GM18873 (cell line): ENCODE data around the gene MYO5B.

ENCODE experiments used
- ATAC-seq: cut with Tn5 transposase; IDR thresholded peaks from one replicate; pipeline ENCODE4 v1.9.1; 2021; ENCODE audit warnings: mild to moderate bottlenecking, moderate library complexity, moderate number of reproducible peaks; ENCODE audit not compliant: unreplicated experiment, low FRiP score

Gene MYO5B

DNA sequence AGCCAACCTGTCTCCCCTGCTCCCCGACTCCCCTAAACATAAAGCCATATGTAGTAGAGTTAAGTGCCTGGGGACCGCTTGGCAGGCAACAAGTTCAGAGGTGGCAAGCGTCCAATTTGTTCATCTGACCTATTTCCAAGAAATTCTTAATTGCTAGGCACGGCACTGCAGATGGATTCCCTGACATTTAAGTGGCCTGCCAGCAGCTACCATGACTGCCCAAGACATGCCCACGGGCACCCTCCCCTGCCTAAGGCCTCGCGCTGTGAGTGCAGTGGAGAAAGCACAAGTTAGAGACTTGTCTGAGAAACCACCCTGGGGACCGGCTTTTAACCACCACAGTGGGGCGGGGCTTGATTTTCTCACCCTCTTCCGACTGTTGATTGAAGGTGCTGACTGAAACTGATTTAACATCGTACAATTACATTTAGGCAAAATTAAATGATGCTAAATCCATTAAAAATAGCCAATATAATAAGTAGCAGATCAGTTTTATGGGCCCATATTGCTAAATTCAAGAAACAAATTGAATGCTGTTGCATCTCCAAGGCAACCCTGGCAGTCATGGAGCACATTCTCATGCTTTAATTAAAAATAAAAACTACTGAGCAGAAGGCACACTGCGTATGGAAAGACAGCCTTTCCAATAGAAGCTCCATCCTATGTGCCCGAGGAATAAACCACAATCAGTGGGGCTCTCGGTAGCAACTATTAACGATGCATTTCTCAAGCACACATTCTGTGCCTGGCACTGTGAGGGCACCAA lies 218.0 kb downstream of the MYO5B start:
- no peak for ATAC-seq

- ATAC-seq = no peak
Observed at GRCh38 chr18:49976001-49976400, 218.9 kb downstream of the MYO5B start.

DNA sequence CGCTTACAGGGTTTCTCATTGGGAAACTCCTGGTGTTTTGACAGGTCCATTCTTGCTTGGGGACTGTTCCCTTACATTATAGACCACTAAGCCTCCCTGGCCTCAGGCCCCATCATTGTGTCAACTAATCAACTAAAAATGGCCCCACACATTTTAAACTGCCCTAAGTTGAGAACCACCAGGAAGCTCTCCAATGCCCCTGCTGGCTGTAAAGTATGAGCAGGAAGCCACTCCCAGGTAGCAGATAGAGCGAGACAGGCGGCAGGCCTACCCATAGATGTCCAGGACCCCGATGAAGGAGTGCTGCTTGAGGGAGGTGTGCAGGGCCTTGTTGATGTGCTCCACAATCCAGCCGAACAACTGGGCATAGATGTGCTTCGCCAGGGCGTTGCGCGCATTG lies 220.9 kb downstream of the MYO5B start:
- no peak for ATAC-seq

GRCh38 chr18:49973592-49973991 lies 221.4 kb downstream of the MYO5B start:
- no peak for ATAC-seq

DNA sequence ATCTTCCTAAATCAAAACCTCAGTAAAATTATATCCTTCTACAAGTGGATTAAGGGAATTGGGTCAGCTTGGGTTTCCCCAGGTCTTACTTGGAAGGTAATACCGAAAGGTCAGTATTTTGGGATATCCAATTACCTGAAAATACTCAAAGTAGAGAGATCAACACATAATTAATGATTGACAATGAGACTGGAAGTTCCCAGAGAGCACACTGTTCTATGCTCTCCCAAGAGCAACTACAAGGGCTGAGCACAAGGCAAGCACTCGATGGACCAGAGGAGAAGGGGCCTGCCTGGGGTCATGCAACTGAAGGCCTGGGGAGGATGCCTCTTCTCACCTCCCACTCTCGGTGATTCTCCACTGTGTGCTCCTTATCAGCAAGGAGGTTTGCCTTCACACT lies 222.4 kb downstream of the MYO5B start:
- ATAC-seq = no peak

GRCh38 chr18:49971462-49971861 lies 223.5 kb downstream of the MYO5B start:
- ATAC-seq = no peak

DNA sequence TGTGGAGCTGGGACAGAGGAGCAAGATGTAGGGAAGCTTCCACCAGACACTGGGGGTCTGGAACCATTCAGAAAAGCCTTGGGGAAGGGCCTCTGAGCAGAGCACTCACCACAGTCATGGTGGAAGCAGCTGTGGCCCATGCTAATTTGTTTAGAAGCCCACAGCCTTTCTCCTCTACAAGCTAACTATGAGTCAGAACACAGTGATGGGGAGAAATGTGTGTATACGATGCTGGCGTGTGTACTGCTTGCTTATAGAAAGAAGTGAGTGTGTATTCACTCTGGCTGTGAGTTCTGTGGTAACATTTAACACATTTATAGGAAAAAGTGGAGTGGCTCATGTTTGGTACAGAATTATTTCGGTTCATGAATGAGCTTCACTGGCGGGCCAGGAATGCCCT lies 224.6 kb downstream of the MYO5B start:
- peak; percentile 75 for ATAC-seq

DNA sequence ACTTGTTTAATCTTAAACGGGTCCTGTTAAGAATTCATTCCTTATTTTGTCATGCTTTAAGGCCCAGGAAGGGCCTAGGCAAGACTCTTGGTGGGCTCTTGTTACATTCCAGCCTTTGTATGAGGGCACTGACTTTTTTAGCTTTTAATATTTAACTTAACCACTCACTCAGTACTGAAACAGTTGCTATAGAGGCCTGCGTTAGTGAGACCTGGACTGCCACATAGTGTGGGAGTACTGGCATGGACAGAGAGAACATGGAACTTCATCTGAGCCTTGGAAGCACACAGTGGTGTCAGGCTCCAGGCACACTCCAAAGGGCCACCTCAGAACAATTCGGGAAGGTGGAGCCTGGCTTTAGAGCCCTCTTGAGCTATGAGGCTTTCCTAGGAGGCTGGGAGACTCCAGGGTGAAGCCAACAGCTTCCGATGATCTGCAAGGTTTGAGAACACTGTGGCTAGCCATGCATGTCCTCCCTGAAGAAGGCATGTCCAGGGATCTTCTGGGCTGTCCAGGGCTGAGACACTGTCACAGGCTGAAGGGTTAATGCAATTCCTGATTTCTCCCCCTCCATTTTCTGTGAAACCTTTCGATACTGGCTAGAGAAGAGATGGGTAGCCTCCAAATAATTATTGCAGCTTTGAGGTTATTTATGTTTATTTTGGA lies 226.2 kb downstream of the MYO5B start:
- ATAC-seq = no peak

- no peak for ATAC-seq
Observed at GRCh38 chr18:49967636-49968313, 227.2 kb downstream of the MYO5B start.

DNA sequence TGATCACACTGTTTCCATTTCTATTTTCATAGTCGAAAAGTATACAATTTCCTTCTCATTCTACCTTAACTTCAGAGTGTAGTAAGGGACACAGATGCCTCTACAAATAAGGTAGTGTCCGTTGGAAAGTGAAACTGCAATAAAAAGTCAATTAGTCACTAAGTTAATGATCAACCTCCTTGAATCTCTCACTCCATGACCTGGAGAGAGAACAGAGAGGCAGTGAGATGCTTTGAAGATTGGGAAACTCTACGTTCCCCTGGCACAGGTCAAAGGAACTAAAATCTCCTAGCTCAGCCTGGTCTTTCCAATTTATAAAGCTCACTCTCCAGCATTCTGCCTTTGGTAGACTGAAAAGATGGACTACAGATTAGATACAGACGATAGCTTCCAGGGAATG lies 227.8 kb downstream of the MYO5B start:
- peak; percentile 82 for ATAC-seq

DNA sequence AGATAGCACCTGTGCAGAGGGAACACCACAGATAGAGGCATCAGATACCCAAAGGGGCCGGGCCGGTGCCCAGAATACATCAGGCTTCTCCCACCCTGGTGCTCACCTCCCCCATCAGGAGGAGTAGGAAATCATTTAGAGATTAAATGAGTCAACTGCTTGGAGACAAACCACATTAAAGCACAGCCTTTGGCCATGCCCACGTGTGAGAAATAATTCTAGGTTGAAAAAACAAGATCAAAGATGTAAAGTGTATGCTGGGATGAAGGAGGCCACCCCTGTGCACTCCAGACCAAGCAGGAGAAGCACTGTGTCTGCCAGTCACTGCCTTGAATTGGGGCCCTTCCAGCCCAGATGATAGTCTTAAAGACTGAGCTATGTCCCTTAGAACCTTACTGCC lies 228.9 kb downstream of the MYO5B start:
- ATAC-seq = no peak

DNA sequence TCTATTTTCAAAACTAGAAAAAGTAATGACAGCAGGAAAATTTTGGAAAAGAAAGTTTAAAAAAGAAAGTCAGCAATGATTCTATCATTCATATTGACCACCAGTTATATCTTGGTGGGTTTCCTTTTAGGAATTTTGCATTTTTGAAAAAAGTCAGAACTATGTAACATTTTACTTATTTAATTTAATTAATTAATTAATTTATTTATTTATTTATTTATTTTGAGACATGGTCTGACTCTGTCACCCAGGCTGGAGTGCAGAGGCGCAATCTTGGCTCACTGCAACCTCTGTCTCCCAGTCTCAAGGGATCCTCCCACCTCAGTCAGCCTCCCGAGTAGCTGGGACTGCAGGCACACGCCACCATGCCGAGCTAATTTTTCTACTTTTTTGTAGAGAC lies 231.7 kb downstream of the MYO5B start:
- ATAC-seq = no peak

DNA sequence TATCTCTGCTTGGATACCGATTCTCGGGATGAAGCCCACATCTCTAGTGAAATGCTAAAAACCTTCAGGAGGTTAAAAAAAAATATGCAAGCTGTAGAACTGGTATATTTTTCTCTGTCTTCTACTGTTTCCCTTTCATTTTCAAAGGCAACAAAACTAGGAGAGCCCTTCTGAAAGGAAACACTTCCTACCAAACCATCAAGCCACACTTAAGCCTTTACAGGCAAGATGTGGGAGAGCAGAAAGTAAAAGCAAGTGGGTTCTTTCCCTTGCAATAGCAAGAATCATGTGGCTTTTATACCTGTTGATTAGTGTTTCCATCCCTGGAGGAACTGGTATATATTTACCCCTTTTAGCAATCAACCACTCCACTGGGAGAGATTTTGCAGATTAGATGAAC lies 233.7 kb downstream of the MYO5B start:
- no peak for ATAC-seq

DNA sequence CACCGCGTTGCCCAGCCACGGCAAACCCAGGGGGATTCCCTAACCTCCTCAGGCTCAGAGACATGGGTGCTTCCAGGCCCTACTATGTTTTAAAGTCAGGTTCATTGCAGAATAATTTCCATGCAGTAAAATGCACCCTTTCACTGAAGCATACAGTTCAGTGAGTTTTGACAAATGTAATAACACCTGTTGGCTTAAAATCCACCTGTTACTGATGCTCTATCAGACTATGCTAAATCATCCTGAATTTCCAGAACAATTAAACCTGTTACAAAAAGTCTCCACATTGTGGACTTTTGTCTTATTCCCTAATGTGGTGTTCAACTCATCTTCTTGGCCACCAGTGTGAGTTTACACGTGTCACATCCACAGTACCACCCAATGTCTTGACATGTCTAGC lies 234.6 kb downstream of the MYO5B start:
- ATAC-seq = no peak

- peak; percentile 60 for ATAC-seq
Observed at GRCh38 chr18:49959176-49959575, 235.8 kb downstream of the MYO5B start.

DNA sequence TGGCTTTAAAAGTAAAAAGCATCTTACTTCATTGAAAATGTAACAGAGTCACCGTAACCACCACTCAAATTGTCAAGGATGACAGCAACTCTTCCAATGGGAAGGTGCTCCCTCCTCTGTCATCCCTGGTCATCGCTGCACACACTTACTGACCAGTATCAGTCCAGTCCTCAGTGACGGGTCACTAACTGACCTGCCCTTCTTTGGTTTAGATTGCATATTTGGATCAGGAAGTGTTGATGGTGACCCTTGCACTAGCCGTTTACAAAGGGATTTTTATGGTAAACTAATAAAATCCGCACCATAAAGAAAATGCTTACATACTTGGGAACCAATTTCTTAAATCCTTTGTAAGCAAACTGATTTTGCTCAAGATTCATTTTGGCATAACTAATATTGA lies 239.7 kb downstream of the MYO5B start:
- ATAC-seq = no peak

- no peak for ATAC-seq
Observed at GRCh38 chr18:49953391-49953790, 241.6 kb downstream of the MYO5B start.

DNA sequence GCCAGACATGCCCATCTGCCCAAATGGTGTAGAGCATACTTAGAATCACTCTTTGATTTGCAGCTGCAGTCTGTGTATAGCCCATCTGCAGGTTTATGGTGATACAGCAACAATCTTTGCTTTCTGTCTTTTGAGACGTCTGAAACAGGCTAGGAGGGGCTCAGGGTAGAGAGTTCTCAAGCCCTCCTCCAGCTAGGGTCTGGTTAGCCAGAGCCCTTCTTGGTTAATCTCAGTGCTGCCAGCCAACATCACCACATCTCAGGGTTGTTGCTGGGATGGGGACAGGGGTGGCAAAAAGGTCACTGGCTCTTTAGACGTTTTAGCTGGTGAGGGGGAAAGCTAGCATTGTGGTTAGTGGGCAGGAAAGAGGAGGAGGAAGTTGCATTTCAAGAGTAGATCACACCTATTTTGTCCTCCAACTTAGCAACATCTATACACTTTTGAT lies 245.0 kb downstream of the MYO5B start:
- ATAC-seq = no peak

GRCh38 chr18:49948975-49949374 lies 246.0 kb downstream of the MYO5B start:
- ATAC-seq = no peak

DNA sequence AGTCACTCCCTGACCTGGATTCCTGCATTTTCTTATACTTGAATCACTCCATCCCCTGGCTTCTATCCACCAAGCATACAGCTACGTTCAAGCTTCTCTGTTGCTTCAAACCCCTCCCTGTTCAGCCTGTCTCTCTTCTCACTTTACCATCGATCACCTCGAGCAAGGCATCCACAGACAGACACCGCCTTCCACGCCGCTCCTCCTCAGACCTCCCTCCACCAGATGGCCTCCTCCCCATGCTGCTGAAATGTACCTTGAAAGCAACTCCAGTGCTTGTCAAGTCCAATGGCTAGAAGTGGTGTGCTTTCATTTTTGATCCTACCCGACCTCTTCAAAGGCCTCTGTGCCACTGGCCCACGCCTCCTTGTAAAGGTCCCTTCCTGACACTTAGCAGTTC lies 250.3 kb downstream of the MYO5B start:
- ATAC-seq = no peak

GRCh38 chr18:49936821-49937220 lies 258.1 kb downstream of the MYO5B start:
- no peak for ATAC-seq

DNA sequence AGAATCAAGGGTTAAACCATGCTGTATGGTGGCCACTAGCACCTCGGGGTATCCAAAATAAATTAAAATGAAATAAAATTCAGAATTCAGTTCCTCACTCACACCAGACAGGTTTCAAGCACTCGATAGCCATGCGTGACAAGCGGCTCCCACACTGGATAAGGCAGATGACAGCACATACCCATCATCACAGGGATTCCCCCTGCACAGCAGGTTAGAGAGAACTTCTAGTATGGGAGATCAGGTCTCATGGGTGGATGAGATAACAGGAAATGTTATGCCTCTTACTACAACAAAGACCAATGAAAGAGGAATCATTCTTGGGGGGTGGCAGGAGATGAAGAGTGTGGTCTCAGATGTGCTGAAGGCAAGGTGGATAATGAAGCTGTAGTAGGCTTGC lies 259.7 kb downstream of the MYO5B start:
- no peak for ATAC-seq
